K562 (cell line): ENCODE measurements around the gene NFATC3. TPM values are rescaled to one million over a fixed set of nuclear protein-coding genes. Genes with fewer than 3 reads are reported as not detected.

Source experiments
- CCNT2 ChIP-seq: IDR thresholded peaks from 2 replicates; pipeline ENCODE4 v1.6.1; 2011; ENCODE audit warnings: borderline replicate concordance, low read depth, mild to moderate bottlenecking, moderate library complexity, mixed read lengths, low read length; ENCODE audit not compliant: insufficient read length; ENCODE audit errors: extremely low read depth
- ILK ChIP-seq: fragments of 450-650 bp; IDR thresholded peaks from 2 replicates; pipeline ENCODE4 v1.6.1; 2016; ENCODE audit warnings: missing genetic modification characterization, low read depth, mild to moderate bottlenecking, missing compliant biosample characterization, moderate library complexity, borderline replicate concordance
- NR0B1 ChIP-seq: fragments of 450-650 bp; IDR thresholded peaks from one replicate; pipeline ENCODE4 v1.6.1; 2018; ENCODE audit warnings: mild to moderate bottlenecking, moderate library complexity; ENCODE audit not compliant: partially characterized antibody
- SMAD2 ChIP-seq: fragments of 150-350 bp; IDR thresholded peaks from 2 replicates; pipeline ENCODE4 v1.6.1; 2014; ENCODE audit warnings: low read depth, mild to moderate bottlenecking, low read length
- TRIM24 ChIP-seq, 2 experiments: fragments of 450-650 bp; IDR thresholded peaks; 2 replicates each; pipeline ENCODE4 v1.6.1; 2016
- XRCC4 ChIP-seq: IDR thresholded peaks from one replicate; pipeline ENCODE4 v1.6.1; 2011; ENCODE audit not compliant: insufficient read depth, insufficient read length; ENCODE audit errors: extremely low read depth
- polyA plus RNA-seq, 8 experiments: library from polyadenylated mRNA; depleted of rRNA in 4 of 8; stranded (reverse) in 5 of 8; unstranded in 3 of 8; fragments of >200 nt; fragmentation: Nextera tagmentation in 2 of 8; fragmentation: Illumina TruSeq in 1 of 8; extraction: Ambion mirVana in 2 of 8; extraction: Trizol in 1 of 8; gene quantifications; 2 replicates each; pipeline versions ENCODE4 v1.2.1 to v1.2.3, GENCODE V29; 2011 to 2014; ENCODE audit warnings: inconsistent platforms in 1 of 8, missing spikeins in 1 of 8
- total RNA-seq, 7 experiments: library from RNA; depleted of rRNA in 6 of 7; stranded (reverse); fragments of >200 nt in 6 of 7; fragmentation: Illumina TruSeq in 2 of 7; extraction: Trizol in 2 of 7; gene quantifications; 2 replicates each; pipeline versions ENCODE4 v1.2.1 to v1.2.3, GENCODE V29; 2011 to 2021; ENCODE audit warnings: low replicate concordance in 1 of 7
- TF ChIP-seq, protein P1 (sequence below), 2 experiments: fragments of 450-650 bp in 1 of 2; sonication (generic) in 1 of 2; formaldehyde crosslinking in 1 of 2; IDR thresholded peaks; 2 replicates each; pipeline versions ENCODE4 v1.7.1 to v1.9.0; 2016 to 2022; ENCODE audit warnings: inconsistent platforms in 1 of 2, mild to moderate bottlenecking in 1 of 2, missing genetic modification reagents in 1 of 2
- TF ChIP-seq, protein P2 (sequence below): sonication (generic); formaldehyde crosslinking; IDR thresholded peaks from 2 replicates; pipeline ENCODE4 v1.8.1; 2022; ENCODE audit warnings: missing genetic modification reagents
- TF ChIP-seq, protein P3 (sequence below): sonication (generic); formaldehyde crosslinking; IDR thresholded peaks from 2 replicates; pipeline ENCODE4 v1.8.1; 2023; ENCODE audit warnings: mild to moderate bottlenecking, missing genetic modification reagents

The NFATC3 gene
- total and polyA plus RNA-seq, 9 of the 15 experiments (the other 6 are each of a cell fraction or from before 2014, with no cell fraction given) = 15.7 to 98.4 (median 59.4) TPM

DNA sequence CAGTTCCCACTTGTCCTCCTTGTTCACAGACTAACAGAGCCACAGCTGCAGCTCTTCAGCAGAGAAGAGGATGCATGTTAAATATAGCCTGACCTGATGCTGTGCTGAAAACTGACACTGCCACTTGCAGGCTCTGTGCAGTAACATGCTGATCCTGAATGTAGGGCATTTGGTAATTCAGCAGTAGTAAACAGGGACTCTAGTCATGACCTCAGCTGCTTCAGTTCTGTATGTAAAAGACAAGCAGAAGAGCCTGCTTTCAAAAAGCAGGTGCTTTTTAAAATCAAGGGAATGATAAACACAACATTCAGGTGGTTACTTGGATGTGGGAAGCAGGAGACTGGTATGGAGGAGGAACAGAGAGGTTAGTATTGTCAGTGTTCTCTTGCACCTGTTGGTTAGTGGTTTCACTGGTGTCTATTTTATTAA lies 116.9 kb downstream of the NFATC3 start (continued):
- TF ChIP-seq, protein P1, sequence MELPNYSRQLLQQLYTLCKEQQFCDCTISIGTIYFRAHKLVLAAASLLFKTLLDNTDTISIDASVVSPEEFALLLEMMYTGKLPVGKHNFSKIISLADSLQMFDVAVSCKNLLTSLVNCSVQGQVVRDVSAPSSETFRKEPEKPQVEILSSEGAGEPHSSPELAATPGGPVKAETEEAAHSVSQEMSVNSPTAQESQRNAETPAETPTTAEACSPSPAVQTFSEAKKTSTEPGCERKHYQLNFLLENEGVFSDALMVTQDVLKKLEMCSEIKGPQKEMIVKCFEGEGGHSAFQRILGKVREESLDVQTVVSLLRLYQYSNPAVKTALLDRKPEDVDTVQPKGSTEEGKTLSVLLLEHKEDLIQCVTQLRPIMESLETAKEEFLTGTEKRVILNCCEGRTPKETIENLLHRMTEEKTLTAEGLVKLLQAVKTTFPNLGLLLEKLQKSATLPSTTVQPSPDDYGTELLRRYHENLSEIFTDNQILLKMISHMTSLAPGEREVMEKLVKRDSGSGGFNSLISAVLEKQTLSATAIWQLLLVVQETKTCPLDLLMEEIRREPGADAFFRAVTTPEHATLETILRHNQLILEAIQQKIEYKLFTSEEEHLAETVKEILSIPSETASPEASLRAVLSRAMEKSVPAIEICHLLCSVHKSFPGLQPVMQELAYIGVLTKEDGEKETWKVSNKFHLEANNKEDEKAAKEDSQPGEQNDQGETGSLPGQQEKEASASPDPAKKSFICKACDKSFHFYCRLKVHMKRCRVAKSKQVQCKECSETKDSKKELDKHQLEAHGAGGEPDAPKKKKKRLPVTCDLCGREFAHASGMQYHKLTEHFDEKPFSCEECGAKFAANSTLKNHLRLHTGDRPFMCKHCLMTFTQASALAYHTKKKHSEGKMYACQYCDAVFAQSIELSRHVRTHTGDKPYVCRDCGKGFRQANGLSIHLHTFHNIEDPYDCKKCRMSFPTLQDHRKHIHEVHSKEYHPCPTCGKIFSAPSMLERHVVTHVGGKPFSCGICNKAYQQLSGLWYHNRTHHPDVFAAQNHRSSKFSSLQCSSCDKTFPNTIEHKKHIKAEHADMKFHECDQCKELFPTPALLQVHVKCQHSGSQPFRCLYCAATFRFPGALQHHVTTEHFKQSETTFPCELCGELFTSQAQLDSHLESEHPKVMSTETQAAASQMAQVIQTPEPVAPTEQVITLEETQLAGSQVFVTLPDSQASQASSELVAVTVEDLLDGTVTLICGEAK (IDR thresholded peaks at IDR 0.05) = no peak
- TF ChIP-seq, protein P1 (CRISPR knock-in tag; IDR thresholded peaks at IDR 0.05) = no peak
- TF ChIP-seq, protein P2, sequence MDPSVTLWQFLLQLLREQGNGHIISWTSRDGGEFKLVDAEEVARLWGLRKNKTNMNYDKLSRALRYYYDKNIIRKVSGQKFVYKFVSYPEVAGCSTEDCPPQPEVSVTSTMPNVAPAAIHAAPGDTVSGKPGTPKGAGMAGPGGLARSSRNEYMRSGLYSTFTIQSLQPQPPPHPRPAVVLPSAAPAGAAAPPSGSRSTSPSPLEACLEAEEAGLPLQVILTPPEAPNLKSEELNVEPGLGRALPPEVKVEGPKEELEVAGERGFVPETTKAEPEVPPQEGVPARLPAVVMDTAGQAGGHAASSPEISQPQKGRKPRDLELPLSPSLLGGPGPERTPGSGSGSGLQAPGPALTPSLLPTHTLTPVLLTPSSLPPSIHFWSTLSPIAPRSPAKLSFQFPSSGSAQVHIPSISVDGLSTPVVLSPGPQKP = no peak
- no peak for TF ChIP-seq XRCC4
- no peak for TF ChIP-seq CCNT2
- no peak for TF ChIP-seq SMAD2
- no peak for TF ChIP-seq NR0B1
- TF ChIP-seq ILK (tag) = no peak
- TF ChIP-seq TRIM24 (IDR thresholded peaks at IDR 0.05) = no peak
- TF ChIP-seq, protein P3, sequence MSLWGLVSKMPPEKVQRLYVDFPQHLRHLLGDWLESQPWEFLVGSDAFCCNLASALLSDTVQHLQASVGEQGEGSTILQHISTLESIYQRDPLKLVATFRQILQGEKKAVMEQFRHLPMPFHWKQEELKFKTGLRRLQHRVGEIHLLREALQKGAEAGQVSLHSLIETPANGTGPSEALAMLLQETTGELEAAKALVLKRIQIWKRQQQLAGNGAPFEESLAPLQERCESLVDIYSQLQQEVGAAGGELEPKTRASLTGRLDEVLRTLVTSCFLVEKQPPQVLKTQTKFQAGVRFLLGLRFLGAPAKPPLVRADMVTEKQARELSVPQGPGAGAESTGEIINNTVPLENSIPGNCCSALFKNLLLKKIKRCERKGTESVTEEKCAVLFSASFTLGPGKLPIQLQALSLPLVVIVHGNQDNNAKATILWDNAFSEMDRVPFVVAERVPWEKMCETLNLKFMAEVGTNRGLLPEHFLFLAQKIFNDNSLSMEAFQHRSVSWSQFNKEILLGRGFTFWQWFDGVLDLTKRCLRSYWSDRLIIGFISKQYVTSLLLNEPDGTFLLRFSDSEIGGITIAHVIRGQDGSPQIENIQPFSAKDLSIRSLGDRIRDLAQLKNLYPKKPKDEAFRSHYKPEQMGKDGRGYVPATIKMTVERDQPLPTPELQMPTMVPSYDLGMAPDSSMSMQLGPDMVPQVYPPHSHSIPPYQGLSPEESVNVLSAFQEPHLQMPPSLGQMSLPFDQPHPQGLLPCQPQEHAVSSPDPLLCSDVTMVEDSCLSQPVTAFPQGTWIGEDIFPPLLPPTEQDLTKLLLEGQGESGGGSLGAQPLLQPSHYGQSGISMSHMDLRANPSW = no peak
